SK-N-MC (cell line): ENCODE measurements around the gene EFR3B.

ENCODE experiments used
- DNase-seq: peaks from one replicate; pipeline ENCODE4 v3.0.0-alpha.2; 2011; ENCODE audit warnings: low read depth, low spot score
- H3K27ac ChIP-seq: fragments of 200-600 bp; sonication (generic); 2 replicates; pipeline ENCODE4 v1.5.1; 2016; ENCODE audit warnings: mixed run types
- H3K36me3 ChIP-seq: fragments of 200-600 bp; sonication (generic); 2 replicates; pipeline ENCODE4 v1.6.1; 2017; ENCODE audit warnings: antibody characterized with exemption, low read length, mixed read lengths; ENCODE audit not compliant: insufficient read depth
- H3K4me3 ChIP-seq: fragments of 200-600 bp; sonication (generic); 2 replicates; pipeline ENCODE4 v1.5.1; 2016
- H3K9ac ChIP-seq: fragments of 200-600 bp; sonication (generic); 2 replicates; pipeline ENCODE4 v1.8.0; 2017; ENCODE audit warnings: mixed run types, mixed read lengths; ENCODE audit not compliant: insufficient read length
- H3K9me3 ChIP-seq: fragments of 200-600 bp; sonication (generic); 2 replicates; pipeline ENCODE4 v1.6.1; 2017; ENCODE audit warnings: low read depth, mild to moderate bottlenecking, antibody characterized with exemption, low read length, moderate library complexity, mixed read lengths
- EZH2 ChIP-seq: fragments of 200-600 bp; sonication (generic); IDR thresholded peaks from one replicate; pipeline ENCODE4 v1.6.1; 2017; ENCODE audit warnings: antibody characterized with exemption
- FOXP2 ChIP-seq: optimal IDR thresholded peaks from 2 replicates; pipeline ENCODE3; 2011; ENCODE audit warnings: mild to moderate bottlenecking, moderate library complexity; ENCODE audit not compliant: insufficient read depth; ENCODE audit errors: extremely low read length, control extremely low read depth
- POLR2AphosphoS5 ChIP-seq: IDR thresholded peaks from 2 replicates; pipeline ENCODE4 v1.6.1; 2012; ENCODE audit warnings: mild to moderate bottlenecking, low read depth, low read length, borderline replicate concordance

The EFR3B gene

DNA sequence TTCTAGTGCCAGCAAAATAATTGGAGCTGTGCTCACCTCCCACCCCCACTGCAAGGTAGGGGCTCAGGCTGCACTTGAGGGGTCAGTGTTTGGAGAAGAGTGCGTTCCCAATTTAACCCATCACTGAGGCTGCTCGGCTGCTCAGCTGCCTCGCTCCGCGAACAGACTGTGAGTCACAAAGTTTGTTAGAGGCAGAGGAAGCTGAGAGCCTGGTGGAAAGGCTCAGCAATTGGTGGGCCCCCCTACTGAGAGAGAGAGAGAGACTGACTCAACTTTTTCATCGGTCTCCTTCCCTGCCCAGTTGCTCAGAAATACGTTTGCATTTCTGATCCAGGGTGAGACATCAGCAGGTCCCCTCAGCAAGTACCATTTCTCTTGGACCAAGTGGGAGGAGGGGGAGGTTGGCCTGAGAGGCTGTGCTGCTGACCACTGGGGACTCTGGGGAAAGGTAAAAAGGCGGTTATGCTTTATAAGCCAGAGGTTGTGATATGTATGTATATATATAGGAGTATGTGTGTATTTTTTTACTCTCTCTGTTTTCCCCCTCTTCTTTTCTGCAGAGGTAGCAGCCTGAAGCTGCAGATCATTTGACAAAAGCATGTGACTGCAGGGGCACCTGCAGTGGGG, 1.5 kb downstream of the EFR3B start:
- Histone ChIP-seq H3K4me3 (peak overlapping the region; percentile 80), H3K36me3 (no peaks in the 10 kb centered on the region), H3K9ac (no peak overlapping the region), H3K27ac (no peak overlapping the region), H3K9me3 (no peaks in the 10 kb centered on the region)
- TF ChIP-seq FOXP2 (no peak), EZH2 (no peak), POLR2AphosphoS5 (no peak)
- no peak for DNase-seq

DNA sequence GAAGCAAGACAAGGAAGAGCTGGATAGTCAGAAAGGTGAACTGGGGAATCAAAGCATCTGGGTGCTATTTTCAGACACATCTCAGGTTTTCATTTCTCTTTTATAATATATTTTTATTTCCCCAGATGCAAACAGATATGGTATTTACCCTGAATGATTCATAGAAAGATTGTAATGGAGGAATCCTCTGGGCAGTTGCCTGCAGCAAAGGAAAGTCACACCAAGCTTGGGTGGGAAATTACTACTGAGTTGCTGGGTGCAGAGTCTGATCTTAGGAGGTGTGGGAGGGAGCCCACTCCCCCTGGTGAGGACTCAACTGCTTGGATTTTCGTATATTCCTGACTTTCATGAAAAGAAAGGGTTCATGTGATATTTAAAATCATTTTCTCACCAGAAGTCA, 2.1 kb downstream of the EFR3B start:
- no peaks in the 10 kb centered on the region for H3K36me3 ChIP-seq

DNA sequence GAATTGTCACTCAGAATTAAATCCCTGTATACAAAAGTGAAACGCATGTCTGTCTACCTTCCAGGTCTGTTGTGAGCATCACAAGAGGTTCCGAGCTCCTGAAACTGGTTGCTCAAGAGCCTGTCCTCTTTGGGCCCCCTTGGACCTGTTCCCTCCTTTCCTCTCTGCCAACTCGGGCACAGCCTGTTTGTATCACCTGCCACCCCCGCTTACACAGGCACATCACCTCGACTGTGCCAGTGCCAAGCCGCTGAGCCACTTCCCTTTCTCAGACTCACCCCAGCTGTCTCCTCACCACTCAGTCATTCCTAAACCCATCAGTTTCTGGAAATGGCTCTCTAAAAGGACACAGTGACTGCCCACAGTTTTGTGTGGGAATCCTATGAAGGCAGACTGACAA, 3.1 kb downstream of the EFR3B start:
- Histone ChIP-seq H3K36me3 (no peaks in the 10 kb centered on the region), H3K9me3 (no peaks in the 10 kb centered on the region), H3K4me3 (no peak overlapping the region), H3K27ac (no peak overlapping the region), H3K9ac (no peak overlapping the region)
- TF ChIP-seq FOXP2 = no peak
- TF ChIP-seq POLR2AphosphoS5 = no peak
- no peak for TF ChIP-seq EZH2
- DNase-seq = no peak

More for the DNA sequence above, 2.1 kb downstream of the EFR3B start:
- no peak overlapping the region for H3K4me3 ChIP-seq
- DNase-seq = no peak
- TF ChIP-seq FOXP2 = no peak
- no peak overlapping the region for H3K9ac ChIP-seq
- no peak overlapping the region for H3K27ac ChIP-seq
- H3K9me3 ChIP-seq = no peaks in the 10 kb centered on the region

DNA sequence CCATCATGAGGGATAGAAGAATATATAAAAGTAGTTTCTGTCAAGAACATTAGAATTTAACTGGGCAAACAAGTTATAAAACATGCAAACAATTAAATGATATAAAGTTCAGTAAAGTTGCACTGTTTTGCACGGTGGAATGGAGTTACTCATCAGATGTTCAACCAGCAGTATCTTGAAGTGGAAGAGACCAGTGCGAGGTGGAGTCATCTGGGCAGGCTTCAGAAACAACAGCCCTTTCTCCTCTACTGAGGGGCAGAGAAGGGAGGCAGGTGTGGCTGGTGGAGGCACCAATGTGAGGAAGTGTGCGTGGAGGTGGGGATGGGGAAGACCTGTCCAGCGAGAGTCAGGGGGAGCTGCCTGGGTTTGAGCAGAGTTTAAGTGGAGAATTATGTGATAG, 7.5 kb downstream of the EFR3B start:
- TF ChIP-seq EZH2 (no peak), FOXP2 (no peak), POLR2AphosphoS5 (no peak)
- Histone ChIP-seq H3K36me3 (no peaks in the 10 kb centered on the region), H3K4me3 (no peak overlapping the region), H3K9ac (no peak overlapping the region), H3K9me3 (no peaks in the 10 kb centered on the region), H3K27ac (no peak overlapping the region)
- DNase-seq = no peak

DNA sequence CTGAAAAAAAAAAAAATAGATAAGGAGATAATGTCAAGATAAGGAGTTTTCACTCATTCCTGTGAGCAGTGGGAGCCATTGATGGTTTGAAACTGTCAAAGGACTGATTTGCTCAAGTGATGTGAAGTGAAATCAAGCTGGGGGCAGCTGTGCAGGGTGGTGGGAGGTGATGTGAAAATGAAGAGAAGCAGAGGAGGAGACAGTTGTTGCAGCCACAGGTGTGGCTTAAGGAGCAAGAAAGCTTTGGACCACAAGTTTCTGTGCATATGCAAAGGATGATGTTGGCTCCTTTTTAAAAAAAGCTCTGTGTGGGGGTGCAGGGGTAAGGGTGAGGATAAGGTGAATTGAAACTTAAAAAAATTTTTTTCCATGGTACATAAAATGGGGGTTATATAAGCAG, 8.3 kb downstream of the EFR3B start:
- H3K9me3 ChIP-seq = no peaks in the 10 kb centered on the region
- H3K9ac ChIP-seq = no peak overlapping the region
- no peak overlapping the region for H3K4me3 ChIP-seq
- H3K27ac ChIP-seq = no peak overlapping the region
- no peak for TF ChIP-seq POLR2AphosphoS5
- TF ChIP-seq EZH2 = no peak
- TF ChIP-seq FOXP2 = no peak
- no peak for DNase-seq
- no peaks in the 10 kb centered on the region for H3K36me3 ChIP-seq

DNA sequence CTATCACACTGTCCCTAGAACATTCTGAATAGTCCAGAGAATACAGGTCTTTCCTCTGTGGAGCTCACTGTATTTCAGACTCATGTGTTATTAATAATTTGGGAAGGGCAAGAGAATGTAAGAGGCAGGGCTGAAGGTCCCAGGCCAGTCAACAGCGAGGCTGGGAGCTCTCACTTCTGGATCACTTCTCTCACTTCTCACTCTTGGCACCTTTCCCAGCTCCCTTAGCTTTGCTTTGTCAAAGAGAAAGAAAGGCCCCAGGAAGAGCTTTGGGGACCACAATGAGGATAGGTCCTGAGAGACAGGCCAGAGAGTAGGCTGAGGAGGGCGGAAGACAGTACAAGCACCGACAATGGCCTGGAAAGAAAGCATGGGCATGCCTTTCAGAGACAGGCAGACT, 11.2 kb downstream of the EFR3B start:
- TF ChIP-seq EZH2 (no peak), POLR2AphosphoS5 (no peak)
- H3K9me3 ChIP-seq = no peaks in the 10 kb centered on the region
- no peak overlapping the region for H3K9ac ChIP-seq
- H3K36me3 ChIP-seq = no peaks in the 10 kb centered on the region
- DNase-seq = no peak
- no peak overlapping the region for H3K27ac ChIP-seq
- no peak overlapping the region for H3K4me3 ChIP-seq

DNA sequence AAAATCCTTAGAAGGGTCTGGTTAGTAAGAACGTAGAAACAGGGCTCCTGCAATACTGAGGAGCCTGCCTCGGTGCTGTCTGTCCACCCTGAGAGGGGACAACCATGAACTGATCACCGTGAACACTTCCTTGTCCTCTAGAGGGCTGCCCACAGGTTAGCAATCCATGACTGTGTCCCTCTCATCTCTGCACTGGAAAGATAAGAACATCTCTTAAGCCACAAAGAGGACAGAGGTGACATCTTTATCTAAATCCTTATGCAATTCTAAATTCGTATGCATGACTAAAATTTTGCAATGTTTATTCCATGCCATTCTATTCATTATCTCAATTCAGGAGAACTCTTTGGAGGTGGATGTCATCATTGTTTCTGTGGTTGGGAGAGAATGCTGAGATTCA, 12.8 kb downstream of the EFR3B start:
- no peak overlapping the region for H3K9ac ChIP-seq
- no peak for DNase-seq
- no peaks in the 10 kb centered on the region for H3K36me3 ChIP-seq
- H3K4me3 ChIP-seq = no peak overlapping the region
- H3K9me3 ChIP-seq = no peaks in the 10 kb centered on the region
- TF ChIP-seq EZH2 = no peak
- no peak for TF ChIP-seq POLR2AphosphoS5
- no peak for TF ChIP-seq FOXP2
- no peak overlapping the region for H3K27ac ChIP-seq

DNA sequence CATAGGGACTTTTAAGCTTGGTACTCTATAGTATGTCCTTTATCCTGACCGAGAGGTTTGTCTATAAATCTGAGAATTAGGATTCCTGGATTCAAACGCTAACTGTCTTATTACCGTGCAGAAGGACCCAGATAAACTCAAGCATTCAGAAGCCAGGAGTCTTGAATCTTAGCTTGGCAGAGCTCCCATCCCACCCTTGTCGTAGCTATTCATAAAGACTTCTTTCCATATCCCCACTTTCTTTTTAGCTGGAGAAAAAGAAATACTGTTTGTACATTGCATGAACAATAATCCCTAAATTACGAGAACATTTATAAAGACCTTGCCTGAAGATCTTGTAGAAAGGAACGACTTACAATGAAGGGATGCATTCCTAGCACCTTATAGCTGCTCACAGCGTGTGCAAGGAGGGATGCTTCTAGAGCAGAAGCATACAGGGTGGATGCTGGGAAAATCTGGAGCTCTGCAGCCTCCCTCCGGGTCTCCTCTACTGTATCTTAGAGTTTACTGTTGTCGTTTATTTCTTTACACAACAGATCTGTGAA, 13.6 kb downstream of the EFR3B start:
- no peak for TF ChIP-seq FOXP2
- no peak for TF ChIP-seq POLR2AphosphoS5
- TF ChIP-seq EZH2 = no peak
- Histone ChIP-seq H3K9me3 (no peaks in the 10 kb centered on the region), H3K9ac (no peak overlapping the region), H3K4me3 (no peak overlapping the region), H3K36me3 (no peaks in the 10 kb centered on the region), H3K27ac (no peak overlapping the region)
- DNase-seq = no peak
